Karpas-422 (cell line): Measurements from ENCODE around the gene ECPAS. TPM values are rescaled to one million over a fixed set of nuclear protein-coding genes. Genes with fewer than 3 reads are reported as not detected.

Experiments
- DNase-seq: peaks from one replicate; pipeline ENCODE4 v3.0.0-alpha.2; 2015
- H2AFZ ChIP-seq: fragments of 200-600 bp; sonication (generic); 2 replicates; pipeline ENCODE4 v1.6.1; 2014; ENCODE audit warnings: antibody characterized with exemption, low read length, mixed read lengths
- H3K27ac ChIP-seq: fragments of 200-600 bp; sonication (generic); 2 replicates; pipeline ENCODE4 v1.5.1; 2014; ENCODE audit warnings: mild to moderate bottlenecking, low read length, moderate library complexity
- H3K27me3 ChIP-seq: fragments of 200-600 bp; sonication (generic); 2 replicates; pipeline ENCODE4 v1.6.1; 2014; ENCODE audit warnings: low read length, mixed read lengths
- H3K36me3 ChIP-seq: fragments of 200-600 bp; sonication (generic); 2 replicates; pipeline ENCODE4 v1.6.1; 2014; ENCODE audit warnings: low read length, mixed read lengths; ENCODE audit not compliant: insufficient read depth
- H3K4me1 ChIP-seq: fragments of 200-600 bp; sonication (generic); 2 replicates; pipeline ENCODE4 v1.6.1; 2014; ENCODE audit warnings: mild to moderate bottlenecking, low read length, mixed read lengths
- H3K4me2 ChIP-seq: fragments of 200-600 bp; sonication (generic); 2 replicates; pipeline ENCODE4 v1.6.1; 2014; ENCODE audit warnings: low read length, low read depth, mild to moderate bottlenecking; ENCODE audit not compliant: poor library complexity, severe bottlenecking
- H3K4me3 ChIP-seq: fragments of 200-600 bp; sonication (generic); 2 replicates; pipeline ENCODE4 v1.5.1; 2014; ENCODE audit warnings: mild to moderate bottlenecking, antibody characterized with exemption, low read length, mixed read lengths
- H3K79me2 ChIP-seq: fragments of 200-600 bp; sonication (generic); 2 replicates; pipeline ENCODE4 v1.6.1; 2014; ENCODE audit warnings: mild to moderate bottlenecking, low read length, mixed read lengths
- H3K9ac ChIP-seq: fragments of 200-600 bp; sonication (generic); 2 replicates; pipeline ENCODE4 v1.6.0; 2014; ENCODE audit warnings: low read length
- H3K9me2 ChIP-seq: fragments of 200-600 bp; sonication (generic), shearing (Covaris generic); replicated peaks from 2 replicates; pipeline ENCODE4 v1.6.0; 2014; ENCODE audit warnings: mild to moderate bottlenecking, low read length, moderate library complexity; ENCODE audit not compliant: insufficient read depth
- H3K9me3 ChIP-seq: fragments of 300-700, 200-600 bp; sonication (generic); 2 replicates; pipeline ENCODE4 v1.6.1; 2014; ENCODE audit warnings: low read length, mixed read lengths
- H4K20me1 ChIP-seq: fragments of 200-600 bp; sonication (generic); 2 replicates; pipeline ENCODE4 v1.6.1; 2014; ENCODE audit warnings: mild to moderate bottlenecking, antibody characterized with exemption, low read length, low read depth; ENCODE audit not compliant: insufficient read depth
- total RNA-seq: library from RNA; depleted of rRNA; stranded (reverse); fragments of >200 nt; shearing (Covaris generic); gene quantifications from 2 replicates; pipeline ENCODE4 v1.2.3, GENCODE V29; 2014; ENCODE audit warnings: low replicate concordance

The ECPAS gene
- total RNA-seq, 1 experiment from 2014 or later = 62.8 TPM

DNA sequence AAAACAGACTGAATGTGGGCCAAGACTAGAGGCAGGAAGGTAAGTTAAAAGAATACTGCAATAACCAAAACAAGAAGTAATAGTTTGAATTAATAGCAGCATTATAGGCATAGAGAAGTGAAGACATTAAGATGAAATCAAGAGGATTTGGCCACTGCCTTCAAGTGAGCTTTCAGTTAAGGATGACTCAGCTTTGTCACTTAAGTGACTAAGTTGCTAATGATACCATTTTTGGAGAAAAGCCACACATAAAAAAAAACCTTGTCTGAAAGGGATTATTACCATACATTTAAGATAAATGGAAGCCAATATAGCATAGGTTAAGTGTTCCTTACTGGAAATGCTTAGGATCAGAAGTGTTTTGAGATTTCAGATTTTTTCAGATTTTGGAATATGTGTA, 57.0 kb downstream of the ECPAS start:
- H3K79me2 ChIP-seq = peaks cover 6% of the 10 kb centered on the region; the same call in 1 of the 2 replicates
- H3K36me3 ChIP-seq = peaks cover 53% of the 10 kb centered on the region; the same call in 1 of the 2 replicates

GRCh38 chr9:111423389-111423788, 60.8 kb downstream of the ECPAS start:
- Histone ChIP-seq H3K9me3 (no peaks in the 10 kb centered on the region), H3K27me3 (no peaks in the 10 kb centered on the region), H3K4me3 (no peak overlapping the region), H3K9me2 (no peaks in the 10 kb centered on the region), H3K36me3 (peaks cover 60% of the 10 kb centered on the region; the same call in 1 of the 2 replicates), H4K20me1 (no peaks in the 10 kb centered on the region), H3K27ac (no peak overlapping the region), H2AFZ (no peak overlapping the region), H3K4me2 (no peak overlapping the region), H3K9ac (no peak overlapping the region), H3K79me2 (peaks cover 9% of the 10 kb centered on the region; the same call in 1 of the 2 replicates), H3K4me1 (no peaks in the 10 kb centered on the region)
- no peak for DNase-seq

More for the DNA sequence above, 57.0 kb downstream of the ECPAS start:
- no peak overlapping the region for H3K9ac ChIP-seq
- no peak overlapping the region for H3K4me2 ChIP-seq
- no peaks in the 10 kb centered on the region for H3K27me3 ChIP-seq
- no peak overlapping the region for H3K27ac ChIP-seq
- no peaks in the 10 kb centered on the region for H3K9me2 ChIP-seq
- no peaks in the 10 kb centered on the region for H3K4me1 ChIP-seq
- no peak overlapping the region for H2AFZ ChIP-seq
- DNase-seq = peak; percentile 43
- no peaks in the 10 kb centered on the region for H4K20me1 ChIP-seq
- H3K4me3 ChIP-seq = no peak overlapping the region
- H3K9me3 ChIP-seq = no peaks in the 10 kb centered on the region

DNA sequence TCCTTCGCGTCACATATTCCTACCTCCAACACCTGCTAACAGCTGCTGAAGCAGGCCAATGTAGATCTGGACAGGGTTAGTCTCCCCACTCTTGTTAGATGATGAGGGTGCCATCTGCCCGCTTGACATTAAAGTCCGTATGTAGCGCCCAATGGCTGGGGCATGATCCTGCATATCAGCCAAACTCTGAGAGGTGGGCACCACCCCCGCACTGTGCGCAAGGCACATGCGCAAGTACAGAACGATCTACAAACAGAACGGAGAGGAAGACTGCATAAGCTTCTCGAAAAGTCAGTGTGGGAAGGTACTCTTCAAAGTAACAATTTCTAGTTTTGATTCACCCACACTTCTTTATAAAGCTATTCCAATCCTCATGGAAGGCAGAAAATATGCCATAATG, 69.8 kb downstream of the ECPAS start:
- Histone ChIP-seq H3K9me3 (no peaks in the 10 kb centered on the region), H3K27ac (no peak overlapping the region), H2AFZ (no peak overlapping the region), H3K27me3 (no peaks in the 10 kb centered on the region), H3K9me2 (no peaks in the 10 kb centered on the region), H3K4me3 (no peak overlapping the region), H4K20me1 (no peaks in the 10 kb centered on the region), H3K4me2 (no peak overlapping the region), H3K4me1 (no peaks in the 10 kb centered on the region), H3K9ac (no peak overlapping the region), H3K36me3 (peaks cover 72% of the 10 kb centered on the region; the same call in 1 of the 2 replicates), H3K79me2 (0 out of 2 replicates have a peak, but pooled peaks cover 3% of the 10 kb centered on the region)
- DNase-seq = no peak

DNA sequence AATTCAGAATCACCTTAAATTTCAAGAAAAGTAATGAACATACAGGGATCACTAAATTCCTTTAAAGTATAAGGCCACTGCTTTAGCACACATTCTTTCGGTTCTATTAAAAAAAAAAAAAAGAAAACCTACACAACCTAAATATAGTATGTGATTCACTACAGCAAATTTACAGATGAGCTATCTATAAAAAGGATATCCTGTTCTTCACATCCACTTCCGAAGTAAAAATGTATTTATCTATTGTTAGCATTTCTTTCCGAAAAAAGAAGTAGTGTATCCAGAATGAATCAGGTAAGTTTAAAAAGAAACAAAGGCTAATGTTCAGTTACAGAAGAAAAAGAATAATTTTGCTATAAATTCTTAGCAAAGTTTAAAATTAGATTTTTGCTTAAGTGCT, 70.2 kb downstream of the ECPAS start:
- Histone ChIP-seq H3K4me3 (no peak overlapping the region), H3K9ac (no peak overlapping the region), H3K36me3 (peaks cover 71% of the 10 kb centered on the region; the same call in 1 of the 2 replicates), H4K20me1 (no peaks in the 10 kb centered on the region), H3K27me3 (no peaks in the 10 kb centered on the region), H3K9me2 (no peaks in the 10 kb centered on the region), H3K9me3 (no peaks in the 10 kb centered on the region), H3K4me2 (no peak overlapping the region), H3K27ac (no peak overlapping the region), H3K4me1 (no peaks in the 10 kb centered on the region), H3K79me2 (0 out of 2 replicates have a peak, but pooled peaks cover 3% of the 10 kb centered on the region), H2AFZ (no peak overlapping the region)
- no peak for DNase-seq

GRCh38 chr9:111412280-111412679, 71.9 kb downstream of the ECPAS start:
- DNase-seq = no peak
- H3K9me2 ChIP-seq = no peaks in the 10 kb centered on the region
- no peak overlapping the region for H2AFZ ChIP-seq
- no peaks in the 10 kb centered on the region for H3K27me3 ChIP-seq
- H3K79me2 ChIP-seq = no peaks in the 10 kb centered on the region
- H3K4me3 ChIP-seq = no peak overlapping the region
- H3K4me1 ChIP-seq = no peaks in the 10 kb centered on the region
- H3K36me3 ChIP-seq = peaks cover 81% of the 10 kb centered on the region; the same call in 1 of the 2 replicates
- H3K27ac ChIP-seq = no peak overlapping the region
- no peaks in the 10 kb centered on the region for H3K9me3 ChIP-seq
- H3K9ac ChIP-seq = no peak overlapping the region
- no peaks in the 10 kb centered on the region for H4K20me1 ChIP-seq
- no peak overlapping the region for H3K4me2 ChIP-seq

- H3K9ac ChIP-seq = no peak overlapping the region
- H3K4me3 ChIP-seq = no peak overlapping the region
- H3K36me3 ChIP-seq = peaks cover 78% of the 10 kb centered on the region; the same call in 1 of the 2 replicates
- H2AFZ ChIP-seq = no peak overlapping the region
- DNase-seq = no peak
- no peaks in the 10 kb centered on the region for H3K79me2 ChIP-seq
- no peaks in the 10 kb centered on the region for H3K9me3 ChIP-seq
- H3K27me3 ChIP-seq = no peaks in the 10 kb centered on the region
- H4K20me1 ChIP-seq = no peaks in the 10 kb centered on the region
- no peaks in the 10 kb centered on the region for H3K9me2 ChIP-seq
- no peak overlapping the region for H3K4me2 ChIP-seq
- no peaks in the 10 kb centered on the region for H3K4me1 ChIP-seq
- H3K27ac ChIP-seq = no peak overlapping the region
Measured at GRCh38 chr9:111411266-111411665, 72.9 kb downstream of the ECPAS start.

DNA sequence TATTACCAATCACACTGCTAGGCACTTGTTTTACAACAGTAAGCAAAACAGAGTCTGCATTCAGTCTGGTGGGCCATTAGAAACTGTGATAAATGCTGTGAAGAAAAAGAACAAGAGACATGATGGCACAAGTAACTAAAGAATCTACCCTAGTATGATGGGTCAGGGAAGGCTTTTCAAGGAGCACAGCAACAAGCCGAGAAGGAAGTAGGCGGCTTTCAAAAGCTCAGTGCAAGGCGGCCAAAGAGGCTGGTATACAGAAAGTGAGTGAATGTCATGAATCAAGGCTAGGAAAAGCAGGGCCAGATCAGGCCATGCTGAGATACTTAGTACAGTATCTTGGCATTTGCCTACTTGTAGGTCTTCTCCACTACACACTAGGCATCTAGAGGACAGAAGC, 76.4 kb downstream of the ECPAS start:
- peaks cover 13% of the 10 kb centered on the region; the same call in 1 of the 2 replicates for H3K9me3 ChIP-seq
- no peaks in the 10 kb centered on the region for H3K4me1 ChIP-seq
- no peak overlapping the region for H3K9ac ChIP-seq
- no peak overlapping the region for H3K27ac ChIP-seq
- no peaks in the 10 kb centered on the region for H3K9me2 ChIP-seq
- H3K36me3 ChIP-seq = peaks cover 84% of the 10 kb centered on the region
- peaks cover 15% of the 10 kb centered on the region for H3K79me2 ChIP-seq
- no peak overlapping the region for H2AFZ ChIP-seq
- H3K4me3 ChIP-seq = no peak overlapping the region
- no peaks in the 10 kb centered on the region for H3K27me3 ChIP-seq
- no peak overlapping the region for H3K4me2 ChIP-seq
- no peak for DNase-seq
- H4K20me1 ChIP-seq = no peaks in the 10 kb centered on the region

DNA sequence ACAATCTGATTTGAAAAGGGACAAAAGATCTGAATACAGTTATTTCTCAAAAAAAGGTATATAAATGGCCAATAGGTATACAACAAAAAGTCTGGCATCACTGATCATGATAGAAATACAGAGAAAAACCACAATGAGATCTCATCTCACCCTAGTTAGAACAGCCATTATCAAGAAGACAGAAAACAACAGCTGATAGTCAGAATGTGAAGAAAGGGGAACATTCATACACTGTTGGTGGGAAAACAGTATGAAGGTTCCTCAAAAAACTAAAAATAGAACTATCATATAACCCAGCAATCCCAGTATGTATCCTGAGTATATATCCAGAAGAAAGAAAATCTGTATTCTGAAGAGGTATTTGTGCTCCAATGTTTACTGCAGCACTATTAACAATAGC, 78.5 kb downstream of the ECPAS start:
- Histone ChIP-seq H2AFZ (no peak overlapping the region), H3K9ac (no peak overlapping the region), H3K4me3 (no peak overlapping the region), H3K4me1 (no peaks in the 10 kb centered on the region), H3K79me2 (peaks cover 19% of the 10 kb centered on the region), H3K9me2 (no peaks in the 10 kb centered on the region), H4K20me1 (no peaks in the 10 kb centered on the region), H3K27ac (no peak overlapping the region), H3K9me3 (peaks cover 17% of the 10 kb centered on the region), H3K36me3 (peaks cover 86% of the 10 kb centered on the region), H3K27me3 (no peaks in the 10 kb centered on the region), H3K4me2 (no peak overlapping the region)
- DNase-seq = no peak
